K562 (cell line): ENCODE measurements around the gene HCST. TPM values are rescaled to one million over a fixed set of nuclear protein-coding genes. Genes with fewer than 3 reads are reported as not detected.
A peak's percentile ranks its signal among the peaks of the same experiment; 100 is the strongest.

ENCODE experiments used
- HDGF ChIP-seq: fragments of 450-650 bp; IDR thresholded peaks from 2 replicates; pipeline ENCODE4 v1.6.1; 2016
- KDM5B ChIP-seq: fragments of 200-600 bp; sonication (generic); IDR thresholded peaks from 2 replicates; pipeline ENCODE4 v1.6.1; 2012; ENCODE audit warnings: low read depth, mild to moderate bottlenecking, moderate library complexity, low read length, control low read depth, inconsistent platforms; ENCODE audit not compliant: insufficient replicate concordance
- MBD2 ChIP-seq: sonication (generic); IDR thresholded peaks from 2 replicates; pipeline ENCODE4 v1.6.1; 2016; ENCODE audit warnings: low read depth, borderline replicate concordance
- MYC ChIP-seq, 2 experiments: fragments of 250-450 bp in 1 of 2; sonication (Bioruptor Pico) in 1 of 2; IDR thresholded peaks; 2 replicates each; pipeline versions ENCODE4 v1.5.1 to v1.6.1; 2012 to 2021; ENCODE audit warnings: low read depth in 2 of 2, borderline replicate concordance in 1 of 2, improper control_type of control experiment in 1 of 2, low read length in 1 of 2, mild to moderate bottlenecking in 1 of 2, moderate library complexity in 1 of 2
- POLR2AphosphoS5 ChIP-seq: IDR thresholded peaks from 2 replicates; pipeline ENCODE4 v1.6.1; 2011; ENCODE audit warnings: mild to moderate bottlenecking, low read depth, low read length, moderate library complexity; ENCODE audit not compliant: control insufficient read depth, insufficient read depth
- RBM25 ChIP-seq: fragments of 200-400 bp; formaldehyde crosslinking; IDR thresholded peaks from 2 replicates; pipeline ENCODE4 v1.6.1; 2018; ENCODE audit warnings: low read length, low read depth, moderate library complexity; ENCODE audit not compliant: severe bottlenecking
- SMARCB1 ChIP-seq: IDR thresholded peaks from 2 replicates; pipeline ENCODE4 v1.6.1; 2011; ENCODE audit warnings: improper control_type of control experiment, low read depth; ENCODE audit not compliant: insufficient read length
- SUPT5H ChIP-seq: fragments of 450-650 bp; IDR thresholded peaks from 2 replicates; pipeline ENCODE4 v1.6.1; 2016
- ZBTB40 ChIP-seq, 2 experiments: fragments of 450-650 bp in 1 of 2; sonication (generic) in 1 of 2; formaldehyde crosslinking in 1 of 2; IDR thresholded peaks; 2 replicates each; pipeline versions ENCODE4 v1.7.1 to v1.9.0; 2016 to 2022; ENCODE audit warnings: inconsistent platforms in 1 of 2, mild to moderate bottlenecking in 1 of 2, missing genetic modification reagents in 1 of 2
- polyA plus RNA-seq, 8 experiments: library from polyadenylated mRNA; depleted of rRNA in 4 of 8; stranded (reverse) in 5 of 8; unstranded in 3 of 8; fragments of >200 nt; fragmentation: Nextera tagmentation in 2 of 8; fragmentation: Illumina TruSeq in 1 of 8; extraction: Ambion mirVana in 2 of 8; extraction: Trizol in 1 of 8; gene quantifications; 2 replicates each; pipeline versions ENCODE4 v1.2.1 to v1.2.3, GENCODE V29; 2011 to 2014; ENCODE audit warnings: inconsistent platforms in 1 of 8, missing spikeins in 1 of 8
- total RNA-seq, 7 experiments: library from RNA; depleted of rRNA in 6 of 7; stranded (reverse); fragments of >200 nt in 6 of 7; fragmentation: Illumina TruSeq in 2 of 7; extraction: Trizol in 2 of 7; gene quantifications; 2 replicates each; pipeline versions ENCODE4 v1.2.1 to v1.2.3, GENCODE V29; 2011 to 2021; ENCODE audit warnings: low replicate concordance in 1 of 7
- TF ChIP-seq, protein P1 (sequence below): sonication (generic); formaldehyde crosslinking; IDR thresholded peaks from 2 replicates; pipeline ENCODE4 v1.8.0; 2022; ENCODE audit warnings: missing genetic modification reagents, mild to moderate bottlenecking, moderate library complexity, borderline replicate concordance
- TF ChIP-seq, protein P2 (sequence below): fragments of 450-650 bp; IDR thresholded peaks from 2 replicates; pipeline ENCODE4 v1.6.1; 2018; ENCODE audit not compliant: partially characterized antibody

Gene HCST
- total and polyA plus RNA-seq, 9 of the 15 experiments (the other 6 are each of a cell fraction or from before 2014, with no cell fraction given) = 0.29 to 1.9 (median 0.95) TPM; not detected in 2

- TF ChIP-seq MBD2 = peak; percentile 67; the same call in 1 of the 2 replicates
- peak; percentile 37; the same call in 1 of the 2 replicates for TF ChIP-seq POLR2AphosphoS5
- peak; percentile 83 for TF ChIP-seq MYC (IDR thresholded peaks at IDR 0.05; ENCODE audit: low read depth, low read length)
- no peak for TF ChIP-seq MYC (CRISPR knock-in tag; IDR thresholded peaks at IDR 0.05; ENCODE audit: borderline replicate concordance, low read depth)
- 0 out of 2 replicates have a peak, but pooled peaks have one; percentile 54 for TF ChIP-seq HDGF
- TF ChIP-seq SUPT5H = peak; percentile 67
- TF ChIP-seq, protein P1, sequence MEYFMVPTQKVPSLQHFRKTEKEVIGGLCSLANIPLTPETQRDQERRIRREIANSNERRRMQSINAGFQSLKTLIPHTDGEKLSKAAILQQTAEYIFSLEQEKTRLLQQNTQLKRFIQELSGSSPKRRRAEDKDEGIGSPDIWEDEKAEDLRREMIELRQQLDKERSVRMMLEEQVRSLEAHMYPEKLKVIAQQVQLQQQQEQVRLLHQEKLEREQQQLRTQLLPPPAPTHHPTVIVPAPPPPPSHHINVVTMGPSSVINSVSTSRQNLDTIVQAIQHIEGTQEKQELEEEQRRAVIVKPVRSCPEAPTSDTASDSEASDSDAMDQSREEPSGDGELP (CRISPR knock-in tag) = peak; percentile 91; the same call in 1 of the 2 replicates
- peak; percentile 20 for TF ChIP-seq RBM25
- peak; percentile 59; the same call in 1 of the 2 replicates for TF ChIP-seq ZBTB40 (IDR thresholded peaks at IDR 0.05)
- no peak for TF ChIP-seq ZBTB40 (CRISPR knock-in tag; IDR thresholded peaks at IDR 0.05)
- TF ChIP-seq, protein P2, sequence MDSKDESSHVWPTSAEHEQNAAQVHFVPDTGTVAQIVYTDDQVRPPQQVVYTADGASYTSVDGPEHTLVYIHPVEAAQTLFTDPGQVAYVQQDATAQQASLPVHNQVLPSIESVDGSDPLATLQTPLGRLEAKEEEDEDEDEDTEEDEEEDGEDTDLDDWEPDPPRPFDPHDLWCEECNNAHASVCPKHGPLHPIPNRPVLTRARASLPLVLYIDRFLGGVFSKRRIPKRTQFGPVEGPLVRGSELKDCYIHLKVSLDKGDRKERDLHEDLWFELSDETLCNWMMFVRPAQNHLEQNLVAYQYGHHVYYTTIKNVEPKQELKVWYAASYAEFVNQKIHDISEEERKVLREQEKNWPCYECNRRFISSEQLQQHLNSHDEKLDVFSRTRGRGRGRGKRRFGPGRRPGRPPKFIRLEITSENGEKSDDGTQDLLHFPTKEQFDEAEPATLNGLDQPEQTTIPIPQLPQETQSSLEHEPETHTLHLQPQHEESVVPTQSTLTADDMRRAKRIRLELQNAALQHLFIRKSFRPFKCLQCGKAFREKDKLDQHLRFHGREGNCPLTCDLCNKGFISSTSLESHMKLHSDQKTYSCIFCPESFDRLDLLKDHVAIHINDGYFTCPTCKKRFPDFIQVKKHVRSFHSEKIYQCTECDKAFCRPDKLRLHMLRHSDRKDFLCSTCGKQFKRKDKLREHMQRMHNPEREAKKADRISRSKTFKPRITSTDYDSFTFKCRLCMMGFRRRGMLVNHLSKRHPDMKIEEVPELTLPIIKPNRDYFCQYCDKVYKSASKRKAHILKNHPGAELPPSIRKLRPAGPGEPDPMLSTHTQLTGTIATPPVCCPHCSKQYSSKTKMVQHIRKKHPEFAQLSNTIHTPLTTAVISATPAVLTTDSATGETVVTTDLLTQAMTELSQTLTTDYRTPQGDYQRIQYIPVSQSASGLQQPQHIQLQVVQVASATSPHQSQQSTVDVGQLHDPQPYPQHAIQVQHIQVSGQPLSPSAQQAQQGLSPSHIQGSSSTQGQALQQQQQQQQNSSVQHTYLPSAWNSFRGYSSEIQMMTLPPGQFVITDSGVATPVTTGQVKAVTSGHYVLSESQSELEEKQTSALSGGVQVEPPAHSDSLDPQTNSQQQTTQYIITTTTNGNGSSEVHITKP = peak; percentile 90
- no peak for TF ChIP-seq SMARCB1
- TF ChIP-seq KDM5B = peak; percentile 91
Observed at GRCh38 chr19:35931161-35931873, 29.0 kb downstream of the HCST start (continued).
